HG02852 (cell line): ENCODE results near the gene DDIT3.
A peak's percentile ranks its signal among the peaks of the same experiment; 100 is the strongest.

Experiments
- ATAC-seq: cut with Tn5 transposase; IDR thresholded peaks from one replicate; pipeline ENCODE4 v1.9.1; 2021; ENCODE audit warnings: mild to moderate bottlenecking, moderate library complexity; ENCODE audit not compliant: unreplicated experiment

DDIT3 gene

DNA sequence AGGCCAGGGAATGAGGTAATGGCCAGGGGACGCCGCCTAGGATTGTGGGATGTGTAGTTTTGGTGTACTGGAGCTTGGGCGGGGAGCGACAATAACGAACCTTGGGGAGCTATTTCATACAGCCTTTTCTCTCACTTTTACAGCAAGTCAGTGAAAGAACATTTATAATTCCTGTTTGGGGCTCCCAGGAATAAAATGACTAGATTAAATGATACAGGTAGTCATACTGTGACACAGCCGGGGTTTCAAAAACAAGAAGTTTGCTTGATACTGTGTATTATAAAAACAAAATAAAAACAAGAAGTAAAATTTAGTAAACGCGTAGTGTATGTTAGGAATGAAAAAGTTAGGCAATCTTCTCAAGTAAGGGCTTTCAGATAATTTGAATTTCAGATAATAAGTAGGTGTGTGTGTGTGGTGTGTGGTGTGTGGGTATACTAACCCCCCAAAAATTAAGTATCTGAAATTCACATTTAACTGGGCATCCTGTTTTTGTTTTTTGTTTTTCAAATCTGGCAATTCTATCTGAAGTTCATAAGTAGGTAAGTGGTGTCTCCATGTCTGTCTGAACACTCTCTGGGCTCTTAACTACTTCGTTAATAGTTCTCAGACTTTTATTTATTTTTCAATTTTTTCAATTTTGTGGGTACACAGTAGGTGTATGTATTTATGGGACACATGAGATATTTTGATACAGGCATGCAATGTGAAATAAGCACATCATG lies 27.1 kb upstream of the DDIT3 start:
- no peak for ATAC-seq

DNA sequence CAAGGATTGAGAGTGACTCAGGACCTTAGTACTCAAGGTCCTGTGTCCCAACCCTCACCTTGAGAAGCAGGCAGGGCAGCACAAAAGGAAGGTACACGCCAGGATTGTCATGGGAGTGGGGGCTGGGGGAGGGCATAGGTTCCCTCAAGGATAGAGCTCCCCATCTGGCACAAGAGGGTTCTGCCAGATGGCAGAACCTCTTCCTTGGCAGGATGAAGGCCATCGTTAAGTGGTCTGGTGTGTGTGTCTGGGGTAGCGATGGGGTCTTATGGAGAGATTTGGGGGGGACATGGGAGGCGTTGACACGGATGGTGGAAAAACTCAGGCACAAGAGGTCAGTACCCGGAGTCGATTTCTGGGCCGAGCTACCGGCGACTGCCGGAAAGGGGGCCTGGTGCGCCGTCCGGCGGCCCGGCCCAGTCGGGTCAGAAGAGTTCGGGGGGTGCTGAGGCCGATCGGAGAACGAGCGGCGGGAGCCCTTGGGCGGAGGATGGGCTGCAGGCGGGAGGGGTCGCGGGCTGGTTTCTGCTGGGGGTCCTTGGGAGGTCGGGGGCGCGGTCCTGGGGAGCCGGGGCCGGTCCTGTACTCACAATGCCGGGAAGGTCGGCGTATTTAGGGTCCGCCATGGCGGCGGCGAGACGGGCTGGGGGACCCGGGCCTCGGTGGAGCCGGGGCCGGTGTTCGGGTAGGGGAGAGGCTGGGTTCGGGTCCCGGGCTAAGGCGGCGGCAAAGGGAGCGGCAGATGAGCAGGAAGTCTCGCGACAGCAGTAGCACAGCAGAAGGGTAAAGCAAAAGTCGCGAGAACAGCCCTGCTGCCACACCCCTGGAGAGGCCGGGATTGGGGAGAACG lies 26.3 kb upstream of the DDIT3 start, which contains the start of gene DCTN2:
DCTN2 (minus strand) TSS at position 755 of the 850 bp plus-strand sequence; CDS start at position 626, 129 bp downstream.
- peak; percentile 99 for ATAC-seq

DNA sequence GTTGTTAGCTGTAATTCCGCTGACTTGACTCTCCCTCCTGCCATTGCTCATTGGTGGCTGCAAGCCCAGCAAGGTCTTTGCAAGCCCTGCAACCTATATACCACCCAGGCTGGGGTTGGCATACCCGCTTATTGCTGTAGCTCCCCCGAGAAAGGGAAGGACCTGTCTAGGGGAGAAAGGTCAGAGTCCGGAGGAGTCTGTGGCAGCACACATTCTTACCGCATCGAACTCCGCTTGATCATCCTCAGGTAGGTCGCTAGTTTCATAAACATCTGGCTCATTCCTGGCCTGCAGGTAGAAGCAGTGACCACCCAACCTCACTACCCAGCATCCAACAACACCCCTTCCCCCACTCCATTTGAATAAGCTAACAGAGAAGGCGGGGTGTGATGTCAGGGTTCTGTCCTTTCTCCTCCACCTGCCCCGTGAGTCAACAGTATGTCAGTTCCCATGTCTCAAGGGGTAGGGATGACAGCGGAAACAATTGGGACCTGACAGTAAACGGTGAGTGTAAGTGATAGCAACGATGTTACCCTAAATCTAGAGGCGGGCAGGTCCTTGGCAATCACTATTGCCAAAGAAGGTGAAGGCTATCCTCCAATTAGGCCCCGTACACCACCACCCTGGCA lies 25.6 kb upstream of the DDIT3 start:
- ATAC-seq, result no peak

DNA sequence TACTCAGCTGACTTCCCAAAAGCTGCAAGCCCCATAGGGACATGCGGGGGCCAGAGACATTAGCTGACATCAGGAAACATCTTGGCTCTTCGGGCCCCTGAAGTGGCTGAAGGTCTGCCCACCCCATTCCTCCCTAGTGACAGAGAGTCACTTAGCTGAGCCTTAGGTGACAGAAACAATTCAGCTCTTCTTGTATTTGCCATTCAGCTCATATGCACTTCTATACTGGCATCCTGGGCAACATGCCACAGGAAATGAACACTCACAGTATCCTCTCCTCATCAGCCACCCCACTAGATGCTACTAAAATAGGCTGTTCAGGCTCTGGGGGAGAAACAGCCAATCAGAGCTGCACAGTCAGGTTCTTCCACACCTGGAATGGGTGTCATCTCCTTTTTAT lies 23.3 kb upstream of the DDIT3 start:
- ATAC-seq, result no peak

DNA sequence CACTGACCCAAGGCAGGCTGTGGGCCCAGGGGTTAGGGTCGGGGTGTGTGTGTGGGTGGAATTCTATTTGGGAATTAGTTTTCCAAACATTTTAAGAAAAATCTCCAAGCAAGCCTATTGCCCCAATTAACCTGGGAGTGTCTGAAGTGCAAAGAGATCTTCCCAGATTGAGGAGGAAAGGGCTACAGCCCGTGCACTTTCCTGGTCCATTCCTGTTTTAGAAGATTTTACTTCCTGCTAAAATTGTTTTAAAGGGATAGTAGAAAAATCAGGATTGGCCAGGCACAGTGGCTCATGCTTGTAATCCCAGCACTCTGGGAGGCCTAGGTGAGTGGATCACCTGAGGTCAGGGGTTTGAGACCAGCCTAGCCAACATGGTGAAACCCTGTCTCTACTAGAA lies 21.4 kb upstream of the DDIT3 start:
- ATAC-seq, result no peak

DNA sequence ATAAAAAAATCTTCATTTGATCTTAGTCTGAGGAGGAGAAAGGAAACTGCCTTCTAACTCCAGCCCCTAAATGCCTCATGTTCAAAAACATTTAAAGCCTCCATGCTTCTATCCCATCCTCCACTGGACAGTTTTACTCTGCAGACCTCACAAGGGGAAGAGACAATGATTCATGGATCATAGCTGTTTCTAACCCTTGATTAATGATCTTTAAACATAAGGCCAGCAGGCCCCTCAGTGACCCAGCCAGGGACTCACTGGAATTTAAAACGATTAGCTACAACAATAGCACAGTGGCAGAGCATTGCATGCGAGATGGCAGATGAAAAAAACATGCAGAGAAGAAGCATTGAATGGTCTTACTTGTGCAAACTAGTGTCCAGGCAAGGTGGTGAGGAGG lies 20.7 kb upstream of the DDIT3 start:
- no peak for ATAC-seq

DNA sequence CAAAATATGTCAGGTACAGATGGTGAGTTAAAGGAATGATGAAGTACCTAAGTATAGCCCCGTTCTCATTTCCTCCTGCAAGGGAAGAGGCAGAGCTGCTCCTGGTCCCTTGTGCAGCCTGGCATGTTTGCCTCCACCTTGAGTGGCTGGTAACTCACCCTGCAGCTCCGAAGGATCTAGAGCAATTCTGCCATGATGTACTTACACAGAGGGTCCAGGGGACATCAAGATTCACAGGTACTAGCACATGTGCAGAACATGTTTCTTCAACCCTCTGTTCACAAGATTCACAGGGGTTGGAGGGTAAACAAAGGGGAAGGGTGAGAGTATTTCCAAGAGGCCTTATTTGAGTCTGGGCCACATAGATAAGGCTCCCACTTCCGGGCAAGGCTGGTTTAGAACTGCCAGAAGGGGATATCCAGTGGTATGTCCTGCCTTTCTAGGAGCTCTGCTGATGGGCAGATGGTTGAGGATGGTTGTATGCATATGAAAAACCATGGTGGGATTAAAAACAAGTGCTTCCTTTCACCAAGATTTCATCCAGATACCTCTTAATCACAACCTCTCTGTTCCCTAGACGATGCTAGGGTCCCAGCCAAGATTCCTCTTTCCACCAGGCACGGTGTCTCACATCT lies 18.9 kb upstream of the DDIT3 start:
- ATAC-seq, result no peak

DNA sequence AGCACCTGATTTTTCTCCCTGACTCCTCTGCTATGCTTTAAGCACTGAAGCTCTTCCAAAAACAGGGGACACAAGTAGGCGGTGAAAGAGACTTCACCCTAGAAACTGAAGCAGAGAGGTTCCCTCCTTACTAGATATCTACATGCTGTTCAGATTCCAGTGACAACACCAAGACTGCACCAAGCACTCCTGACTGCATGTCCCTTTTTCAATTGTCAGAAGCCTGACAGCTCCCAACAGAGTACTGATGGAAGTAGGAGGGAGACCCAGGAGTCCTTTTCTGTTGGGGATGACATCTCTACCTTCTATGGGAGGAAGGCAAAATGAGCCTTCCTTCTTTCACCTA lies 16.3 kb upstream of the DDIT3 start:
- ATAC-seq, result no peak

DNA sequence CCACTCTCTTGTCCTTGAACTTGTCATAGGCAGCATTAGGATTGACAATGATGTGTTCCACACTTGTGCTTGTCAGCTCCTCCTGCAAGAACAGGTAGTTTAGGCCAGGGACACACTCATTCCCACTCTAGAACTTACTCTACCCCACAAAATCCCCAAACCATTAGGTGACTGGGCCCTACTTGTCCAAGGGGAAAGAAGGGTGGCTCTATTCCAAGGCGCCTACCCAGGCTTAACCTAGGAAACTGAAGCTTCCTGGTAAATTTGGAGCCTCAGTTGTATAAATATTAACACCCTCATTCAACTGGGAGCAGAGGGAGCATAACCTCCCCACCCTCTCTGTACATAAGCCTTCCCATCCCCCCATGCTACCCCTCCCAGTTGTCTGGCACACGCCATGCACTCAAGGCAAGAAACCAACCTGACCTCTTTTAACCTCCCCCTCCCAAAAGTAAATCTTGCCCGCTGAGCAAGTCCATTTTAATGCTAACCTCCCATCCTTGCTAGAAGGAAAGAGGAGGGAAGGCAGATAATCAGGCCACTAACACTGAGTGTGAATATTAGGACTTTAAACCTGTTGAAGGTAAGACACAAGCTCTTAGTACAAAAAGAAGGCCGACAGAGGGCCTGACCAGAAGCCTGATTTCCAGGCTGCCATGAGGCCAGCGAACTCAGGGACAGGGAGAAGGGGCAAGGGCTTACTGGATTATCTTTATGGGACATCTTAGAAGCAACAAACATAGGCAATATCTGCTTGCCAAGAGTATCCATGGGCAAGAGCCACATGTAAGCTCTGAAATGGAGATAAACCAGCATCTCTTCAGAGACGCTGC lies 15.7 kb upstream of the DDIT3 start:
- ATAC-seq, result no peak

DNA sequence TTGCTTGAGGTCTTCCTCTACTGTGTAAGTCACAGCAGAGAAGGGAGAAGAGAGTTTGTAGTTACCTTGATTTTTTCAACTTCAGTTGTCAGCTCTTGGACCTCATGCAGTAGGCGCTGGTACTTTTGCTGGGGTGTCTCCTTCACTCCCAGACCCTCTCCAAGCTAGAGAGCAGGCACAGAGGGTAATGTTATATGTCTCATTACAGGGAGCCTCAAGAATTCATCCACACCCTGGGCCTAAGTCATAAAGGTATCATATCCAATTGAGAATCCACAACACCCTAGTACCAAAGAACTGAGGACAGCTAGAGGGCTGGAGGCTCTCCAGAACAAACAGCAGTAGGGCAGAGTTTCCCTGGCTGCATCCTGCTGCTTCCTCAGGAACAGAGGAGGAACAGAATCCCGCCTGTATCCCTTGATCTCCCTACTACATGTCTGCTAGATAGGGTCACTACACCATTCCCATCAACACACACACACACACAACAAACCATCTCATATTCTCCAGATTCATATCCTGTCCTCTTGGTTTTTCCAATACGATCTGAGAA lies 14.8 kb upstream of the DDIT3 start:
- ATAC-seq, result no peak

DNA sequence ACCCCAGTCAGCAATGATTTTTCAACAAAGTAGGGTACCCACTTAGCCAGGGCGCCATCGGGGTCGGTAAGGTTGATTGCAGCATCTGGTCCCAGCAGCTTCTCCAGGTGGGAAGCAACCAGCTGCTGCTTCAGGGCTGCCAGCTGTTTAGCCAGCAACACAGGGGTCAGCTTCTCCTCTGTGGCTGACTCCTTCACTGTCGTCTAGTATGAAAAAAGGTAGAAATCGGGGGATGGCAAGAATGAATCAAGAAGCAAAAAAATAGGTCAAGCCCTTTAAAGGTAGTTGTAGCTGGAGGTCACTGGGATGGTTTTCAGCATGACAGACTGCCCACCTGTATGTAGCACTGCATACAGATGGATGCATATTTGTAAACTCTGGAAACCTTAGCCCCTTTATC lies 13.9 kb upstream of the DDIT3 start:
- no peak for ATAC-seq

DNA sequence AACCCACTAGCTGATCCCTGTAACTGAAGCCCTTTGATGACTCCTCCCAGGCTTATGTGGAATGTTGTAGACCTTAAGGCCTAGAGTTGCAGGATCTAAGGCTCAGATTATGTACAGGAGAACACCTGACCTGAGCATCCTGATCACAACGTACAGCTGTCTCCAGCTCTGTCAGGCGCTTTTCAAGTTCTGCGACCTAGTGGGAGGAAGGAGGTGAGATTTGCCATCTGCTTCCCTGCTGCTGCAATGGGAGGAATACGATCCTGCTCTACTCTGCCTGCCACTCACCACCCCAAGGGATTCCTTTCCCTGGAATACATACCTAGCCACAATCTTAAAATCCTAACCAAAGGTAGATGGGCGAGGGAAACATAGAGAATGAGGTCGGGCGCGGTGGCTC lies 12.8 kb upstream of the DDIT3 start:
- no peak for ATAC-seq

DNA sequence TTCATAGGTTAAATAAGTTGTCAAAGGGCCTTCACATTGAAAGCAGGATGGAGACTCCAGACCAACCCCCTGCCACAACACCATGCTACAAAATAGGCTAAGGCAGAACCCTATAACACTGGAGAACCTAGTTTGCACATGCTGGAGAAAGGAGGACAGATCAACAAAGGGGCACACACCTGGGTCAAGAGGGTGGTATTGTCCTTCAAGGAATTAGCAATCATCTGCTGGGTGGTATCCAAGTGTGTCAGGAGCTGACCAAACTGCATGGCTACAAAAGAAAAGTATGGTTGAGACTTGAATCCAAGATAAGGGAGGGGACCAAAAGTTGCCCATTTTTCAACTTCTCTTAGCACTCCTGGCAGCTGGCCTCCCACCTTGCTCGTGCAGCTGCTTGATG lies 11.5 kb upstream of the DDIT3 start:
- ATAC-seq, result no peak

DNA sequence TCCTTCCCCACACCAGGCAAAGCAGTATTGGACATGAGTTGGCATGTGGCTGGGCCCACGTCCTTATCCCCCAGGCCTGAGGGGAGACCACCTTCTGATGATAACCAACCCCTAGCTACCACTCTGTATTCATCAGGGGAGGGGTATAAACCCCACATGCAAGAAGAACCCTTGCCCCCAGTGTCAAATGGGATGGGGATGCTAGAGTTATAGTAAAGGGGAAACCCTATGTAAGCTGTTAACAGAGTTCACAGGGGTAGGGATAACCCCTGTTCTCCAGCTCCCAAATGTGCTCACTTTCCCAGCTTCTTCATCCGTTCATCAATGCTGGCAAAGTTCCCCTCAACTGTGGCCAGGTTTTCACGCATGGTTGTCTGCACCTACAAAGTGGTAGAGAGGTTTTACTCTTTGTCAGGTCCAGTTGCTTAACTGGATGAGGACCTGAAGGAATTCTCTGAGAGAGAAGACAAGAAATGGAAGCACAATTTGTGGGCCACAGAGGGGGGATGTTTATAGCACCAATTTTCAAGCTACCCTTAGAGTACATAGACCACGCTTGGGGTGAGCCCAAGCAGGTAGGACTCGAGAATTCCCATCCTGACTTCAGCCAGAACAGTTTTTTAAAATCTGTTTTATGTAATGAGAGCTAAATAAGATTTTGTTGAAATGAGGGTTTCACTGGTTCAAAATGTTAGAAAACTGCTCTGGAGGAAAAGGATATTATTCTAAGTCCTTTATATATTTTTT lies 10.3 kb upstream of the DDIT3 start:
- ATAC-seq, result no peak

DNA sequence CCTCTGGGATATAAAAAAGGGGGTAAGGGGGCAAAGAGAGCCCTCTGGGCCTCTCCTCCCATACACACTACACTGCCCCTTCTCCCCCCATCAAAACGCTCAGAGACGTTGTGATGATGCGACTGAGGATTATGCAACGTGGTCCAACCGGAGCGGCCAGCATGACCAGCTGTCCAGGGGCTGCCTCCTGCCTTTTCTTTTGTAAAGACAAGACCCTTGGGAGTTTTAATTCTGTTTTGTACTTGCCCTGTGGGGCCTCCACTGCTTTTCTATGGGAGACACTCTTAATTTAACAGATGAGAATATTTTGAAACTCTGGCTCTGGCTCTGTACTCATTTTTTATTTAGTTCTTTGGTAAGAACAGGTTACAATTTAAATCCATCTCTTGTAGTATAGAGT lies 9.5 kb upstream of the DDIT3 start:
- no peak for ATAC-seq

DNA sequence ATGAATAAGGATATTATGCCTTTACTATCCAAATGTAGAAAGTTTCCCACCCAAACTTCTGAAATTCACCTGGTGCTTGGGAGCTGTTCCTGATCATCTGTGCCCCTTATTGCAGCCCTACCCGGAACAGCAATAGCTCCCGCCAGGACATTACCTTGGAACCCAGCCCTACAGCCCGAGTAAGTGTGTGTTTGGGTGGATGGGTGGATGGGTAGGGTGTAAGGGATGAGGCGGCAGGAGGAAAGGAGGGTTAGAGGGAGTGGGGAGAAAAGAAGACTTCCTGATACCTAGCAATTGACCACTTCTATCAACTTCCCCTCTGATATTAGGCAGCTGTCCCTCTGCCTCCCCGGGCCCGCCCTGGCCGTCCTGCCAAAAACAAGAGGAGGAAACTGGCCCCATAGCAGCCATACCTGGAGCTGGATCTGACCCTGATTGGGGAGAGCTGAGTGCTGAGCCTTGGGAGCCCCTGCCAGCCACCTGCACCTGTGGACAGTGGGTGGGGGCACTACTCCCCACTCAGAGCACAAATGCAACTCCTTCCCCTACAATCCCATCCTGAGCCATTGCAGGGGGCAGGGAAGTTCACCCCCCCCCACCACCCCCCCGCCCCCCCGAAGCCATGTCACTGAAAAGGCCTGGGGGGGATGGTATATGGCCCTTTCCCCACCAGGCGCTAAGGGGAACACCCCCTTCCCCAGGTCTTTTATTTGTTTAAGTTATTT lies 8.7 kb upstream of the DDIT3 start:
- ATAC-seq, result no peak

DNA sequence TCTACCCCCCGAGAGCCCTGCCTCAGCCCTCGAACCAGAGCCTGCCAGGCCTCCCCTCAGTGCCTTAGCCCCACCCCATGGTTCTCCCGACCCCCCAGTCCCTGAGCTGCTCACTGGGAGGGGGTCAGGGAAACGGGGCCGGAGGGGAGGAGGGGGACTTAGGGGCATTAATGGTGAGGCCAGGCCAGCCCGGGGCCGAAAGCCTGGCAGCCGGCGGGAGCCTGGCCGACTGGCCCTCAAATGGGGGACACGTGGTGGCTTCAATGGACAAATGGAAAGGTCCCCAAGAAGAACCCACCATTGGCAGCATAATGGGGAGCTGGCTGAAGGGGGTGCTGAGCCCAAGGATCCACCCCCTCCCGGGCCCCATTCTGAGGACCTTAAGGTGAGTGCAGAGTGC lies 7.9 kb upstream of the DDIT3 start:
- no peak for ATAC-seq

DNA sequence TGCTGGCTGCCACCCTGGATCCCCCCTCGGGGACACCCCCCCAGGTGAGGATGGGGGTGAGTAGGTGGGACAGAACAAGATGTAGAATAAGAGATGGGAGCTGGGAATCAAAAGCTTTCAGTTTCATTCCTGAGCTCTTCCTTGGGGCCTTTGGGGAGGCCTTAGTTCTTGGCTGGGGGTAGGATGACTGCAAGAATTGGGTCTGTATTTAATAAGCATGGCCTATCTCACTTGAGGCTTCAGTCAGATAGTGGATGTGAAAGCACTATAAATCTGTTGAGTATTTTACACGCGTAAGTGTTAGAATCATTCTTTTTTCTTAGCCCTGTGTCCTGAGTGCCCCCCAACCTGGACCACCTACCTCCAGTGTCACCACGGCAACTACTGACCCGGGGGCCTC lies 6.9 kb upstream of the DDIT3 start:
- ATAC-seq, result no peak
